ELR (cell line): ENCODE measurements around the gene ABCA13.

ENCODE experiments used
- DNase-seq: peaks from one replicate; pipeline ENCODE4 v3.0.0-alpha.2; 2015; ENCODE audit warnings: low read depth

The ABCA13 gene

DNA sequence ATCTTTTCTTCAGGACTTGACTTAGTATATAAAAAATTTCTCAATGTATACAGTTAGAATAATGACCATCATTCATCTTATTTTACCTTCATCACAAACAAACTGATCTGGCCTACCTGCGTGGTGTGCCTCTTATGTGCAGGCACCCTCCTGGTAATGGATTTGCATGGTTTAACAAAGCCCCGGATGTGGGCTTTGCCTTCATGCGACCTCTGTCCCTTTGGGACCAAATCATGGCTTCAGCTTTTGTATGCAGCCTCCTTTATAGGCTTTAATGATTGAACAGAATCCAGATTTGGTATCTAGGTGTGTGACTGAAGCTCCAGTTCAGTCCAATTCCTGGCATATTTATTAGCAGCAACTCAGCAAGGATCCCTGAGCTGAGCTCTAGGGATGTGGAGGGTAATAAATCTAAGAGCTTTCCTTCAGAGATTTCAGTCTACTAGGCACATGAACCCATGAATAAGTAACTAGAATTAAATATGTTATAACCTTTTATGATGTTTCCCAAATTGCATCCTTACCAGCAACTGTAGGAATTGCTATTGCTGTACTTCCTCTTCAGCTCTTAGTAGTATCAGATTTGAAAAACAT lies 256.9 kb downstream of the ABCA13 start:
- no peak for DNase-seq

DNA sequence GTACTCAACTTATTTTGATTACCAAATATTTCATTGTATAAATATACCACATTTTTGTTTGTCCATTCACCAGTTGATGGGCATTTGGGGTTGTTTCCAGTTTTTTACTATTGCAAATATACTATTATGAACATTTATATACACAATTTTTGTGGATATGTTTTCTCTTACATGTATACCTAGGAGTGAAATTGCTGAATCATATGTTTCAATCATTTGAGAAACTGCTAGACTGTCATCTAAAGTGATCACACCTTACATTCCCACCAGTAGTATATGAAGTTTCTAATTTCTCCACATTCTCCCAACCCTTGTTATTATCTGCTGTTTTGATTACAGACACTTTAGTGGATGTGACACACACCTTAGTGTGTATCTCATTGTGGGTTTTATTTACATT lies 257.9 kb downstream of the ABCA13 start:
- no peak for DNase-seq

DNA sequence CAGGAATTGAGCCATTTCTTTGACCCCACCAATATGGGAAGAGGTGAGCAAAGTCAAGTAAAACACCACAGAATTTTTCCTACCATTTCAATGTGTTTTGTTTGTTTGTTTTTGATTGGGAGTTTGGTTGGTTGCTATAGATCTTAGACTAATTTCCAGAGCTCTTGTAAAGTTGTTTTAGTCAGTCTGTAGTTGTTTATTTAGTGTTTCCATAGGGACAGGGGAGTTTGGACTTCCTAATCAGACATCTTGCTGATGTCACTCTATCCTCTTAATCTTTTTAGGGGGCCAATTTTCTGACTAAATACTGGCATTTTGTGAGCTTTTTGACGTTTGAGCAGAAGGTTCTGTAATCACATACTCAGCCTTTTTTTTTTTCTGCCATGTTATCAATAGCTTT lies 266.9 kb downstream of the ABCA13 start:
- DNase-seq: no peak

DNA sequence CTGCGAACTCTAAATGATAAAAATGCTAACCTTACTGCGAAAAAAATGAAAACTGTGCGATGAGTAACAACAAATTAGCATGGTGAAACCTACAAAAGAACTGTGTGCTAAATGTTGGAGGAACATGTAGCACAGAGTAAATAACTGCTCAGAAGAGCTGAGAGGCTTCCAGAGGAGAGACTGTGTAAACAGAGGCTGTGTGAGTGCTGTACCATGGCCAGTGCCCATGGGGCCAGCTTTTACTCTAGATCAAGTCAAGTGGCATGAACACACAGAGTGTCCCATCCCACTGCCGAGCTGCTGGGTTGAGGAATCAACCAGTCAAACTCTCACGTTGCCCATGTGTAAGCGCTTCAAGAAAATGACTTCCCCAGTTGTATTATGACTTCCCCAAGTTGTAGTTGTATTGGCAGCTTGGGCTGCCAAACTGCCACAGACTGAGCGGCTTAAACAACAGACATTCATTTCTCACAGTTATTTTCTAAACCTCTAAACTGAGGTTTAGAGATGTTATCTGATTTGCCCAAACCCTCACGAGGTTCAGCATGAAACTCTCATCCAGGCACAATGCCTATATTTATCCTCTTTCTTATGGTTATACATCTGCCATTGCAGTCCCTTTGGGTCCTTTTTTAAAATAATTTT lies 270.7 kb downstream of the ABCA13 start:
- DNase-seq: no peak

DNA sequence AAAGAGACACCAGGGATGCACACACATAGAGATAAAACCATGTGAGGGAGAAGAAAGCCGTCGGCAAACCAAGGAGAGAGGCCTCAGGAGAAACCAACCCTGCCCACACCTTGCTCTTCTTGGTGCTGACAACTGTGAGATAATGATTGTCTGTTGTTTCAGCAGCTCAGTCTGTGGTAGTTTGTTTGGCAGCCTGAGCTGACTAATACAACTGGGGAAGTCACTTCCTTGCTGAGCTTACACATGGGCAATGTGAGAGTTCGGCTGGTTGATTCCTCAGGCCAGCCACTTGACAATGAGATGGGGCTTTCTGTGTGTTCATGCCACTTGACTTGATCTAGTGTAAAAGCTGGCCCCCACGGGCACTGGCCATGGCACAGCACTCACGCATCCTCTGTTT lies 271.8 kb downstream of the ABCA13 start:
- no peak for DNase-seq

GRCh38 chr7:48446721-48447120 lies 275.5 kb downstream of the ABCA13 start:
- no peak for DNase-seq

GRCh38 chr7:48452218-48452617 lies 281.0 kb downstream of the ABCA13 start:
- DNase-seq: no peak

DNA sequence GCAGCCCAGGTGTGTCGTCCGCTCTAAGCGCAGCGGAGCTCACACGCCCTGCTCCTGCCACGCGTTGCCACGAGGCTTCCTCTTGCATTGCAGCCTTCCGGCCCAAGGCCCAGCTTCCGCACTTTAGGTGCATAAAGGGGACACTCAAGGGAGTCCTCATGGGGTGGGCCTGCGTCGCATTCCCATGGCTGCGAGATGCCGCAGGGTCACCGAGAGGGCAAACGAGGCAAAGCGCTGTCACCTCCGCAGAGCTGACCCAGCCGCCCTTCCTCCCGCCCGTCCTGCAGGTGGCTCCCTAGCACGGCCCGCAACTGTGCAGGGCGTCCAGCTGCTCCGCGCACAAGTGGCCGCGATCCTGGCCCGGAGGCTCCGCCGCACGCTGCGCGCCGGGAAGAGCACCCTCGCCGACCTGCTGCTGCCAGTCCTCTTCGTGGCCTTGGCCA lies 283.5 kb downstream of the ABCA13 start:
- no peak for DNase-seq

DNA sequence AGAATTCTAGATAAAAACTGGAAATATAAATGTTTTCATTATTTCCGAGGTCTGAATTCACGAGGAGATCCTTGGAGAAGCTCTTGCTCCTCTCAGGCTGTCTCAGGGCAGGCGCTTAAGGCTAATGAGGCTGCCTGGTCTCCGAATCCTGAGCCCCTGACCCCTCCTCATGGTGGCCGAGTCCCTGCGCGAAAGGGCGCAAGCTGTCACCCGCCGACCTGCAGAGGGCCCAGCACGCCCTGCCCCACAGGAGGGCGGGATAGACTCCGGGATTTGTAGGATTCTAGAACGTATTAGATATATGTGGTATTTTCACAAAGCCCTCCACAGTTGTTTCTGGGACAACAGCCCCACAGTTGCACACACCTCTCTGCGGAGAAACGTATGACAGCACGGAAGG lies 284.1 kb downstream of the ABCA13 start:
- no peak for DNase-seq

DNA sequence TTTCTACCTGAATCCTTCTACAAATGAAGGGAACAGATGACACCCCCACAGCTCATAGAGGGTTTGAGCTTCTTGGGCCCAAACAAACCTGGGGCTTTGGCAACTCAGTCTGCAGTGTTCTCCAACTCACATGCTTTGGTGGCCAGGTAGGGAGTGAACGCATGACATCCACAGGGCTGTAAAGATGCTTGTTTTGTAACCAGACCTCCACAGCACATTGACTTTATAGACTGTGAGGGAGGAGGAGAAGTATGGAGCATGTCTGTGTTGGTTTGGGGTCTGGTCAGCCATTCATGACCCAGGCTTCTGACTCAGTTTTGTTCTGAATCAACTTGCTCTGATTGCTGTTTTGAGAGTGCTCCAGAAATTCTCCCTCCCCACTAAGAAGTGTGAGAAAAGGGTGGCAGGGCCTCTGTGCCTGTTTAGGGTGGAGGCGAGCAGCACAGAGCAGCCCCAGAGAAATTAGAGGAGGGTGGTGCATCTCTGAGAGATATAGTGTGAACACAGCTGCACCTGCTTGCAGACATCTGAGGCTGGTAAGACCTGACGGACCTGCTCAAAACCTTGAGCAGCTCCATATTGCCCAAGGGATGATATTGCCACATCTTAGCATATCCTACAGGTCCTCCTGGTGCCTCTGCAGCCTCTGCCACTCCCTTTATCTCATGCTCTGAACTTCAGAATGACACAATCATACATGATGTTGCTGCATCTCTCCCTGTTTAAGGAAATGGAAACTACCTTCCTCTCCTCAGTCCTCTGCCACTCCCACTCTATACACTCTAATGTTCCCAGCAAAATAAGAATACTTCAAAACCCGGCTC lies 287.7 kb downstream of the ABCA13 start:
- no peak for DNase-seq

GRCh38 chr7:48466713-48467112 lies 295.5 kb downstream of the ABCA13 start:
- no peak for DNase-seq

GRCh38 chr7:48471196-48471595 lies 299.9 kb downstream of the ABCA13 start:
- DNase-seq: no peak

- DNase-seq: no peak
These were observed 301.4 kb downstream of the ABCA13 start for GRCh38 chr7:48472640-48473039.

DNA sequence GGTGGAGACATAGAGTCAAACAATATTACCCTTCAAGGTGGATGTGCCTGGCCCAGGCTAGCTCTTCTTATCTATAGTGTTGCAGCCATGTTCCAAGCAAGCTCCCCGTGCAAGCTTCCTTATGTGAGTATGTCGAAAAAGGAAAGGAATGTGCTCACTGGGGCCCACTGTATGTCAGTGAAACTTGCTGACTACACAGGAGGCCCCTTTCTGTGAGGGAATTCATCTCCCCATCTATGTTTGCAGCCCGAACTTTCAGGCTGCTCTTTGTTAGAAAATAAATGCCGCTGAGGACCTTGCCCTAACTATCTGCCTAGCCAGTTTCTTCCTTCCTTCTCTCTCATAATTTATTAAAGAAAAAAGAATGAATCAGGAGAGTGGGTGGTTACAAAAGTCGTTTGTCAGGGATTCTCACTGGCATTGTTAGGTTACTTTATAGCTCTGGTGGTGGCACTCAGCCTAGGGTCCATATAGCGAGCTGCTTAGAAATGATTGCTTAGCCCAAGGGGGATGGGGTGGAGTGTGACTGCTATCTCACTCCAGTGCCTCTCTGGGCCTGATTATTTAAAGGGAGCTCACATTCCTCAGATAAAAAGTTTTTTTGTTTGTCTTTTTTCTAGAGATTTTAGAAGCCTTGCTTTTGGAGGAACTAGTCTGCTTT lies 302.1 kb downstream of the ABCA13 start:
- no peak for DNase-seq

GRCh38 chr7:48481235-48481634 lies 310.0 kb downstream of the ABCA13 start:
- DNase-seq: no peak

DNA sequence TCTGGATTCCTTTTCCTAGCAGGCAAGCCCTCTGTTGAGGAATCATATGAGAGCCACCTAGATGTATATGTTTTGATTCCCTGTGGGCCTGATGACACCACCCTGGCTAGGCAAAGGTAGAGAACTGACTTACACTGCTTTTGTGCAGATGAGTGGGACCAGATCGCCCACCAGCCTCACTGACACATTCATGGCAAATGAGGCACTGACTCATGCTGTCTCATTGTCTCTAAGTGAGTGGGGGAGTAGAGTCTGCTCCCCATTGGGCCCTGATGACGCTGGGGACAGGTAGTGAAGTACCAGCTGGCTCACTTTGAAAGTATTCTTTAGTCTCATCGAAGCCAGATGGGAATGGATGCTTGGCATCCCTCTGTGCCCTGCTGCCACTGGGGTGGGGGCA lies 326.3 kb downstream of the ABCA13 start:
- no peak for DNase-seq

DNA sequence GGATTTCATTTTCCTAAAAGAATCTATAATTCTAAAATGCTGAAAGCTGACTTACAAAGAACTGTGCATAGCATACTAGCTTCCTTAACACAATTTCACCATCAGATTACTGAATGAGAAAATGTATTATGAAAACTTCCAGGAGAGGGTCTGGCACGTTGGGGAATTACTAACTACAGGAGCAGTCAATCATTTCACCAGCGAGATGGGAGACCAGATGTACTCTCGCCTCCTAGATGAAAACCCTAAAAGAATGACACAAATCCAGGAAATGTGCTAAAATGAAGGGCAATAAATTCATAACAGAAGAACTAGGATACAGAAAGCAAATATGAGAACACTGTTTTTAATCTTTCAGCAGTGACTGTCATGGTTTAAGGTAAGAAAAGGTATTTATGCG lies 330.8 kb downstream of the ABCA13 start:
- no peak for DNase-seq

GRCh38 chr7:48505051-48505450 lies 333.8 kb downstream of the ABCA13 start:
- no peak for DNase-seq

DNA sequence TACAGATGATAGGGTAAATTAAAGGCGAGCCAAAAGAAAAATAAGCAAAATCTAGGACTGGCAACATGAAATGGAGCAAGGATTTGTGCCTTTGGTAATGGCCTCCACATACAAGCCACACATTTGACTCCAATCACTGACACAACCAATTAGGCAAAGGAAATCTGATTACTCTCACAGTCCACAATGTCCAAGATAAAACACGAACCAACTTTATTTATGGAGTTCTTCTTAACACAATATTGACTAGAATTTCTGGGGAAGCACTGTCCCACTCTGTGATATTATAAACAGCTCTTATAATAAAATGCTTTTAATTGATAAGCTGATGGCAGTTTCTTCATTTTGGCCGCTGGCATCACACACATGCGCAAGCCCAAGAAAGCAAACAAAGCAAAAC lies 334.2 kb downstream of the ABCA13 start:
- no peak for DNase-seq

GRCh38 chr7:48506569-48506968 lies 335.3 kb downstream of the ABCA13 start:
- no peak for DNase-seq

DNA sequence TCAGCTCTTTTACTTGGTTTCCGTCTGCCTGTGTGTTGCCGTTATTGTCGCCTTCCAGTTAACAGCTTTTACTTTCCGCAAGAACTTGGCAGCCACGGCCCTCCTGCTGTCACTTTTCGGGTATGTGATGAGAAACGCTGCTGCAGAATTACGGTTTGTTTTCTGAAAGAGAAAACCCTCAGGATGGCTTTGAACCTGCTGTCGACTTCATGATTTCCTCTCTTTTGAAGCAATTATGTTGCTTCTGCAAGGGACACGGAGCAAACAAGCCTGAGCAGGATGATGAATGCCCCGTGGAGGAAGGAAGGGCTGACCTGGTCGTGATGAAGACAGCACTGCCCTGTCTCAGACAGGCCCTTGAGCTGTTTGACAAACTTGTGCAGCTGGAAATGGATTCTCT lies 339.8 kb downstream of the ABCA13 start:
- no peak for DNase-seq

DNA sequence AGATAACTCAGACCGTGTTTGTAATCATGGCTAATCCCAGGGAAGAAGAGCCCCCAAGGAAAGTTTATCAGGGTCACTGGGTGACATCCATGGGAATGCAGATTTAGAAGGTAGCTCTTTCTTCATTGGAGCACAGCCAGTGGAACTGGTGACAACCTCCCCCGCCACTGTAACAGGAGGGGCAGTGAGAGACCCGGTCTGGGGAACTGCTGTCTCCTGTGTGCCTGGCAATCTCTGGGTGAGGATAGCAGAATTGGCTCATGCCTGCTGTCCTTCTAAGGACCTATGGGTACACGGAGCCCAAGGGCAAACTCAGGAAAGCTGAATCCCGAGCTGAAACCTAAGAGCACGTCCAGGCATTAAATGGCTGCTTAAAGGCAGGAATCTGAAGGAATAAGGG lies 341.6 kb downstream of the ABCA13 start:
- DNase-seq: no peak

- no peak for DNase-seq
These were observed 343.9 kb downstream of the ABCA13 start for GRCh38 chr7:48515171-48515570.
